ENCODE data around the gene FOXD4L5. TPM values are rescaled to one million over a fixed set of nuclear protein-coding genes. Genes with fewer than 3 reads are reported as not detected.
"Not testable (repeated sequence)": the region's sequence is repeated elsewhere in the genome, so short reads cannot be mapped to it uniquely, and the experiment has no call there.

FOXD4L5 gene
- total and polyA plus RNA-seq, 2 of the 8 experiments (the other 6 are each of a cell fraction or from before 2014, with no cell fraction given): 0.13 TPM; not detected in 1

DNA sequence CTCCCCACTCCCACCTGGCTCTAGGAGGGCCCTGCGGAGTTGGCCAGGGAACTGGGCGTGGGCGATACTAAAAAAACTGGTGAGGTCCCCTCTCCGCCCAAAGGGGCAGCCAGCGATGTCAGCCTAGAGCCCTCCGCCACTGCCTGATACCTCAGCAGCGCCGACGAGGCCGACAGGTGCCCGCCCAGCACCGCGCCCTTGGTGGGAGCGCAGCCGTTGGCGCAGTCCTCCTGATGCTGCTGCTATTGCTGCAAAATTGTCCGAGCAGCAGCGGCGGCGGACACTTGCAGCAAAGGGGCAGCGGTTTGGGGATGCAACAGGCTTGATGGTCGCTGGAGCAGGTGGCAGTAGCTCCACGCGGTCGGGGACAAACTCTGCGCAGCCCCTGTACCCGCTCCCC is 2.0 kb downstream of the FOXD4L5 start:
- H2AK5ac ChIP-seq (ENCODE audit: low read depth, low read length); H3K18ac ChIP-seq (ENCODE audit: extremely low read depth, low read length); H3K23me2 ChIP-seq (ENCODE audit: low read depth, low read length); DNase-seq (ENCODE audit: low read depth in 1 of 2, low spot score in 2 of 2); H3K4me2 ChIP-seq (ENCODE audit: insufficient read depth in 1 of 2, low read depth in 2 of 2, low read length in 2 of 2); H3K27ac ChIP-seq (ENCODE audit: low read depth, low read length); H4K91ac ChIP-seq (replicated peaks; ENCODE audit: insufficient read length, low read length); H3K36me3 ChIP-seq (ENCODE audit: control insufficient read depth in 2 of 4, insufficient read depth in 4 of 4, low read length in 3 of 4); H3K79me2 ChIP-seq (ENCODE audit: control insufficient read depth in 1 of 2, insufficient read depth in 2 of 2, low read length in 2 of 2); FAIRE-seq; H3K4me1 ChIP-seq (replicated peaks in 1 of 4; ENCODE audit: control insufficient read depth in 3 of 4, insufficient read depth in 4 of 4, low read length in 3 of 4); H4K8ac ChIP-seq (ENCODE audit: extremely low read depth, insufficient read depth, low read length); H3K23ac ChIP-seq (ENCODE audit: insufficient read length); H3K4ac ChIP-seq (replicated peaks; ENCODE audit: insufficient read length, low read depth, low read length); H3K79me1 ChIP-seq (ENCODE audit: low read depth, low read length); H3K56ac ChIP-seq (replicated peaks; ENCODE audit: insufficient read length, low read depth, low read length); H2BK120ac ChIP-seq (replicated peaks; ENCODE audit: low read depth, low read length); H3K14ac ChIP-seq (ENCODE audit: insufficient read length); H3K4me3 ChIP-seq (ENCODE audit: extremely low read depth in 1 of 4, insufficient read depth in 2 of 4, low read depth in 3 of 4, low read length in 4 of 4); H3K27me3 ChIP-seq (replicated peaks in 1 of 4; ENCODE audit: control insufficient read depth in 3 of 4, extremely low read depth in 1 of 4, insufficient read depth in 3 of 4, low read length in 3 of 4); H2BK20ac ChIP-seq (ENCODE audit: low read length); H2AFZ ChIP-seq (ENCODE audit: low read length); POLR2A ChIA-PET (ENCODE audit: partially characterized antibody); H3K9ac ChIP-seq (replicated peaks in 1 of 4; ENCODE audit: extremely low read depth in 1 of 4, low read depth in 3 of 4, low read length in 3 of 4); H2BK12ac ChIP-seq (ENCODE audit: low read depth, low read length); CTCF ChIA-PET (ENCODE audit: partially characterized antibody); H2BK15ac ChIP-seq (ENCODE audit: low read length); H3K9me3 ChIP-seq (ENCODE audit: insufficient read depth in 2 of 2, low read depth in 1 of 2, low read length in 1 of 2); H2BK5ac ChIP-seq (ENCODE audit: low read depth, low read length); H4K20me1 ChIP-seq (replicated peaks in 1 of 2; ENCODE audit: control insufficient read depth in 1 of 2, insufficient read depth in 2 of 2, low read length in 2 of 2); H4K5ac ChIP-seq (ENCODE audit: insufficient read length, low read depth, low read length): not testable (repeated sequence)
- no CpG with 5 or more reads among the region's 27 CpGs for WGBS, 2 experiments (ENCODE audit: extremely low coverage in 1 of 2, insufficient coverage in 1 of 2, insufficient read length in 1 of 2, insufficient replicate concordance in 2 of 2, low coverage in 1 of 2, low lambda C conversion rate in 2 of 2, missing lambda C conversion rate in 1 of 2)

Small RNA genes within 50 kb of the gene (small RNA-seq; reads per million reads assigned to genes)
- not detected for gene IGKV1OR9-1 (ENCODE audit: insufficient read depth)
